Fibroblast of skin of right biceps (primary cell): Measurements from ENCODE around the gene TRIM42.
A peak's percentile ranks its signal among the peaks of the same experiment; 100 is the strongest.

ENCODE experiments used
- DNase-seq: peaks from one replicate; pipeline ENCODE4 v3.0.0-alpha.2; 2013

TRIM42 gene

DNA sequence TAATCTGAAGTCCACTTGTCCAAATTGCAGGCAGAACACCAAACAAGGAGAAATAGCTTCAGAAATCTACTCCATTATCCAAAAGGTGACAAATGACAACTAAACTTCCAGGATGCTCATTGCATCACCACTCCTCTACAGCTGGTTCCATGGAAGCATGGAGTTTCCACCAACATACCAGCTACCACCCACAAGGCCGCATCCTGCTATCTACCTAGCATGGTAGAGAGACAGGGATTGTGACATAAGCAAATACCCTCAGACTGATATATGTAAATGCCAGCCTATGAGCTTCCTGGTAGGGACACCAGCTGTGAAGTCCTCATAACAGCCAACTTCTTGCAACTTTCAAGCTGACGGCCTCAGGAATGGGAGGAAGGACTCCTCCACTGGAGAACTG is at the start of gene TRIM42:
TRIM42 (plus strand) TSS at position 301 of the 400 bp plus-strand sequence. CDS start 166 bp downstream, outside the sequence.
- no peak for DNase-seq

DNA sequence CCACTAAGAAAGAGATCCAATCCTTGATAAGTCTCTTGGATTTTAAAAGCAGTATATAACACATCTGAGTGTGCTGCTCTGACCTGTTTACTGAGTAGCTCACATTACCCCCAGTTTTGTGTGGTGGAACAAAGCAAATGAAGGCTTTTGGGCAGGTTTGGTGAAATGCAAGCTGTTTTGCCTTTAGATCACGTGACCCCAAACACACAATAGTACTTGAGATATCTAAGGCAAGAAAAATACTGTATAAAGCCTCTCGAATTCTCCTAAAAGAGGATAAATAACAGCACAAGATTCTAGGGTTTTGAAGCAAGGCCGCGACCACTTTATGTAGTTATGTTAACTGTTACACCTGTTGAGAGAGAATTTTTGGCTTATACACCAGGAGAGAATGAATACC is 49.3 kb upstream of the TRIM42 start:
- DNase-seq = no peak

DNA sequence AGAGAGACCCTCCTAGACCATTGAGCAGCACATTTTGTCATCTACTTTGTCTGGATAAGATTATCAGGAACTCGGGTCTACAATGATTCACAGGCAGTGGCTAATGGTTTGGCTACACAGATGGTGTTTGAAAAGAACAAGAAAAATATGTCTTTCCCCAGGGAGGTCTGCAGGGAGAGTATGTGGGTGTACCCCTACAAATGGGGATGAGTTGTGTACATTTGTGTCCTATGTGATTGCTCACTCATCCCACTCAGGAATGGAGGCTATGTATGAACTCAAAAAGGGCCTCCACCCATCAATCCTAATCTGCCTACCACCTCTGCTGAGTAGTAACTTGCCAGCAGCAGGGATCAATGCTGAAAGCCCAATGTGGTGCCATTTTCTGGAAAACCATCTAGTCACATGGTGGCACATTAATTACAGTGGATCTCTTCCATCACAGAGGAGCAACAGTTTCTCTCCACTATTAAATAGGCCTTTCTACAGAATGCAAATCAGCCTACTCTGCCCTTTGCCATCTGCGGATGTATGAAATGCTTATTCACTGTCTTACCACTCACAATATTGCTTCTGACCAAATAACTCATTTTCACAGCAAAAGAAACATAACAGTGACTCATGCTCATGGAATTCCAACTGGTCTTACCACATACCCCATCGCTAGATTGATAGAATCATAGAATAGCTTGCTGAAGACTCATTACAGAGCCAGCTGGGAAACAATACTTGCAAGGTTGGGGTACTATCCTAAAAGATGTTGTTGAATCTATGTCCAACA is 48.3 kb upstream of the TRIM42 start:
- peak; percentile 86 for DNase-seq

DNA sequence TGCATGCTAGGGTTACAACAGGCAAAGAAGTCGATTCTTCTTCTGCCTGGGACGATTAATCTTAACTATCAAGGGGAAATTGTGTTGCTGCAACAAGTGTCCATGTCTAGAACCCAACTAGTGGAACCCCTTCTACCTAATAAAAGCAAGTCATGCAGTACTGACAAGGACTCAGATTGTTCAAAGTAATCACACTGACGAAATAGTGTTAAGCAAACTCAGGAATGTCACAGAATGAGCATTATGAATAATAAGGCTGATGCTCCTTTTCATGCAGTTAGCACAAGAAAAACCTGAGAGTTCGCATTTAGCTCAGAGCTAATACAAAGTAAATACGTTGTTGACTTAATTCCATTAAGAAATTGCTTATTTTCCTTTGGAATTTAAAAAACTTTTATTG is 47.5 kb upstream of the TRIM42 start:
- no peak for DNase-seq

DNA sequence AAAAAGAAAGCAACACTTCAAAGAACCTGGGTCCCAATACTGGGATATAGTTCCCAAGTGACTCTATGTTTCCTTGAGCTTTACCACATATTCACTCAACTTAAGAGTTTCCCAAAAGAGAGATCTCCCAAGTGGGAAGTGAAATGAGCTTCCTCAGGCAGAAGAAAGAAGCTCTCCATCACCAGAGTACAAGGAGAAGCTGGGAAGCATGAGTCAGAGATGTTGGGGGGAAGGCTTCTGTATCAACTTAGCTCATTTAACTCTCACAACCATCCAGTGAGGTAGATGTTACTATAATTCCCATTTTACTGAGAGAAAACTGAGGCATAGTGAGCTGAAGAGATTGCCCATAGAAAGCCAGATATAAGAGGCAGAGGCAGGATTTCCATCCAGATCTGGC is 47.0 kb upstream of the TRIM42 start:
- peak; percentile 21 for DNase-seq

DNA sequence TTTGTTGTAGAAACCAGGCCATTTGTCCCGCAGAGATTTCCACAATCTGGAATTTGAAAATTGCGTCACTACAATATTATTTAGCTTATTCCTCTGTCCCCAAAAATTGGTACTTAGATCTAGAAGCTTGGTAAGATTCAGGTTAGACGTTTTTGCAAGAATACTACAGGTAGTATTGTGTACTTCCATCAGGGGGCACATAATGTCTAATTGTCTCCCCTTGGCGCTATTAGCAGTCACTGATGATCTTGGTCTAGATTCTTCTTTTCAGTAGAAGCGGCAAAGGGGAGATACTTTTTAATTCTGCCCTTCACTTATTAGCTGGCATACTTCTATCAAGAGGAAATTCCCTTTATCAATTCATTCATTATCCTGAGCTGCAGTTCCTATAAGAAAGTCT is 42.6 kb upstream of the TRIM42 start:
- DNase-seq = no peak

DNA sequence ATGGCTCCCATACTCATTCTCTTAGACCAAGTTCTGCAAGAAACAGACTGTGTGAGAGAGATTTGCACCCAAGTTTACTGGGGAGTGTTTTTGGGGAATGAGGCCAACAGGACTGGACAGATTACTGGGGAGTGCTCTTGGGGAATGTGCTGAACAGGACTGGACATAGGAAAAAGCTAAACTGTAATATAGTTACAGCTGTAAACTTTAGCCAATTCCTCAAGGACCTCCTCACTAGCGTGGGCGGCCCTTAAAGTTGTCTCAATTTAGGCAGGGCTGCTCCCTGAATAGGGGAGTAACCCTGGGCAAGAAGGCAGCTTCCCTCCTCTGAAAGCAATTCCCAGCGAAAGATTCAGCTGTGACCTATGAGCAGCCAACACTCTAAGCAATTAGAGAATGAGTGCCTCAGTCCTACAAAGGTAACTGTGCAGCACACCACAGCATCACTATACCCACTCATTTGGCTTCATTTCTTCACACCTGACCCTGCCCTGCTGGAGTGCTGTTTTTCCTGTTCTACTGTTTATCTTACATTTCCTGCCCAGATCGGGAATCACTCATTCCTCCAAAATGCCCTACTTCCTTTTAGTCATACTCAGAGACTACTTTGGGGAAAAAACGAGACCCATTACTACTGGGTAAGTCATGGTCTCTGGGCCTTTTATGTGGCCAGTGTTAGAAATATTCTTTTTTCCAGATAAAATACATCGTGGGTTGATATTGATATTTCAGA is 41.3 kb upstream of the TRIM42 start:
- no peak for DNase-seq

DNA sequence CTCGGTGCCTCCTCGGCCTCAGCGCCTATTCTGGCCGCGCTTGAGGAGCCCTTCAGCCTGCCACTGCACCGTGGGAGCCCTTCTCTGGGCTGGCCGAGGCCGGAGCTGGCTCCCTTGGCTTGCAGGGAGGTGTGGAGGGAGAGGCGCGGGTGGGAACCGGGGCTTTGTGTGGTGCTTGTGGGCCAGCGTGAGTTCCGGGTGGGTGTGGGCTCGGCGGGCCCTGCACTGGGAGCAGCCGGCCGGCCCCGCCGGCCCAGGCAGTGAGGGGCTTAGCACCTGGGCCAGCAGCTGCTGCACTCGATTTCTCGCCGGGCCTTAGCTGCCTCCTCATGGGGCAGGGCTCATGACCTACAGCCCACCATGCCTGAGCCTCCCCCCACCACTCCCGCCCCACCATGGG is 26.6 kb upstream of the TRIM42 start:
- DNase-seq = no peak

DNA sequence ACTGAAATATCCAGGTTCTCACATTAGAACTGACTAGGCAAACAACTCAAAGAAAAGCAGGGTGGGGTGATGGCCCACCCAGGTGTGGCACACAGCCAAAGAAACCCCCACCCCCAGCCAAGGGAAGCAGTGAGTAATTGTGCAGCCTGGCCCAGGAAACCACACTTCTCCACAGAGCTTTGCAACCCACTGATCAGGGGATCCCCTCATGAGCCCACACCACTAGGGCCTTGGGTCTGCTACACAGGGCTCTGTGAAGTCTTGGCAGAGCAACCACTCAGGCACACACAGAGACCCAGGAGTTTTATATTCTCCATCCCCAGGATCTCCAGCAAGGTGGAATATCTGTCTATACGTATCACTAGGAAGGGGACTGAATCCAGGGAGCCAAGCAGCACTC is 22.2 kb upstream of the TRIM42 start:
- no peak for DNase-seq

DNA sequence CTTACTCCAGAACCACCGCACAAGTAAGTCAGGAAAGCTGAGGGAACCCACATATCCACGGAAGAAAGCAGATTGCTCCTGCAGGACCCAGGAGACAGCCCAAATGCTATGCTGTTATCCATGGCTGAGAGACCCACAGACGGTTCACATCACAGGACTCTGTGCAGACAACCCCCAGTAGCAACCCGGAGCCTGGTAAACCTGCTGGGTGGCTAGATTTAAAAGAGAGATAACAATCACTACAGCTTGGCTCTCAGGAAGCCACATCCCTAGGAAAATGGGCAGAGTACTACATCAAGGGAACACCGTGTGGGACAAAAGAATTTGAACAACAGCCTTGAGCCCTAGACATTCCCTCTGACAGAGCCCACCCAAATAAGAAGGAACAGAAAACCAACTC is 13.8 kb upstream of the TRIM42 start:
- no peak for DNase-seq

DNA sequence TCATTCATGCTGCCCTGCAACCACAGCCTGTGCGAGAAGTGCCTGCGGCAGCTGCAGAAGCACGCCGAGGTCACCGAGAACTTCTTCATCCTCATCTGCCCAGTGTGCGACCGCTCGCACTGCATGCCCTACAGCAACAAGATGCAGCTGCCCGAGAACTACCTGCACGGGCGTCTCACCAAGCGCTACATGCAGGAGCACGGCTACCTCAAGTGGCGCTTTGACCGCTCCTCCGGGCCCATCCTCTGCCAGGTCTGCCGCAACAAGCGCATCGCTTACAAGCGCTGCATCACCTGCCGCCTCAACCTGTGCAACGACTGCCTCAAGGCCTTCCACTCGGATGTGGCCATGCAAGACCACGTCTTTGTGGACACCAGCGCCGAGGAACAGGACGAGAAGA is 4.7 kb downstream of the TRIM42 start:
- no peak for DNase-seq

DNA sequence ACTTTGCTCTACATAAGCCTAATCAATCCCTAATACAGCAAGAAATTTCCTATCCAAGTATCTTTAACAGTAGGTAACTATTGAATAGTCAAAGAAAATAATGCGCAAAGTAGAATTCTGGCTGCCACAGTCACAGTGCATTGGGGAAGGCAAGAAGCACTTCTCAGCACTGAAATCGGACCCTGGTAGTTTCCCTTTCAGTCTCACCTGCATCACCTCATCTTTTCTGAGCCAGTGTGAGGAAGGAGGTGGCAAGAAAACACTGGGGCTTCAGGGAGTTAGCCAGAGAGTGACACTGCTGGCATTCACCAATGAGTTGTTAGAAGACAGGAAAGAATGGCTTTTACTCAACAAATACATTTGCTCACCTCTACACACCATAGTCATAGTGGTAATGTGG is 8.3 kb downstream of the TRIM42 start:
- DNase-seq = no peak

DNA sequence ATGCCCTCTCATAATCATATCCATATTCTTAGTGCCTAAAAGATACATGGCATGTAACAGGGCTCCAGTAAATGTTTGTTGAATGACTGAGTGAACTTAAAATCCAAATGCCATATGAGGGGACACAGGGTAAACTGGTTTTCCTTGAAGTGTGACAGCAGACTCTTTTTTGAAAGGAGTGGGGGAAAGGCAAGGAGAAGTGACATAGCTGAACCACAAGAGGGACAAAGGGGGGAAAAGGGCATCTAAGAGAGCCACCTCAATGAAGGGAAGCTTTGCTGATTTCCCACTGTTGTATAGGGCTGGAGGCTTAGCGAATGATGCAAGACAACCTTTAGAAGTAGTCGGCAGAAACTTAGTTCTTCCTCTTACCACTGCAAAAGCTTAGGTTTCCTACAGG is 9.1 kb downstream of the TRIM42 start:
- no peak for DNase-seq

DNA sequence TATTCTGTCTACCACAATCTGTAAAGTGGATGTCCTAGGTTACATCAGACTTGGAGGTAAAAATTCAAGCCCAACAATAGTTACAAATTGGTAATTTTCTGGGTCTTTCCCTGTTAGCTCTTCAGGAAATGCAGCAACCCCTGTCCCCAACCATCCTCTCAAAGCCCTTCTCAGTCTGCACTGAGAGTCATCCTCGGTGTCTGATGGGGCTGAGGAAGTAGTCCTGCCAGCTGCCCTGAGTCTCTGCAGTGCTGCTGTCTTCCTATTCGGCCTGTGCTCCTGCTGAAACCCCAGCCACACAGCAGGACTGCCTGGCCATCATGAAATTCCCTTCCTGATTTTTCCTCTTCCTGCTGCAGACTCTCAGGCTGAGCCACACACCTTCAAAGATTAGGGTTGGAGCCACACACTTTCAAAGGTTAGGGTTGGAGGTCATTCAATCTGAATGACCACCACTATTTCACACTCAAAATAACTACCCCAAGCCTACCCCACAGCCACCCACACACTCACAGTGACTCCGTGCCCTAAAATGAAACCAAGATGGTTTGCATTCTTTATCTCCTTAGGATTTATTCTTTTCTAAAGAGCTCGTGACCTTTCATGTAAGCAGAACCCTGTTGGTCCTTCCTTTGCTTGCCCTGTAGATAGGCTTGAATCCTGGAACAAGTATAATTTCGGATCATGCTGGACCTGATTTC is 17.6 kb downstream of the TRIM42 start:
- DNase-seq = no peak

DNA sequence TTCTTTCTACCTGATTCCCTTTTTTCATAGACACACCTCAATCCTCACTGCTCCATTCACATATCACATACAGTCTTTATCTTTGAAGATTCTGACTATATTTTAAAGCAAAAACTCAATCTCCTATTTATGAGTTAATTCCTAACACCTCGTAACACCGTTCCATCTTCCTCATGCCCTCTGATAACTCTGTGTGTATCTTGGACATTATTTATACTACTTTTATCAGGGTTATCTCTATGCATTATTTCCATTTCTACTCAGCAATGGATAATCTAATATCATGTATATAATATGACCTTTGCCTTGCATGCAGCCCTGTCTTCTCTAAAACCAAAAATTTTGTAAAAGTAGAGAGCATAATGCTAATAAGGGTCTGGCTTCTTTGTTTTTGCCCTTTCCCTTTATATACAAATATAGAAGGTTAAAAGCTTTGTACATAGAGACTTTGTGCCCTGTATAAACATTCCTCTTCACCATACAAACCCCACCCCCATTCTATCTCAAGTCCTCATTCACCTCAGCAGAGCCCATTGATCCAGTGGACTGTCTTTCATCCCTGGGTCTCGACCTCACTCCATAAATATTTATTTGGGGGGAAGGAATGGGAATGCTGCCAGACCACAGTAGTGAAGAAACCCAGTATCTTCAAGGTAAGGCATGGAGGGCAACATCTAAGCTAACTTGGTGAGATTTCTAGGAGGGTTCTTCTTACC is 21.8 kb downstream of the TRIM42 start:
- DNase-seq = no peak

DNA sequence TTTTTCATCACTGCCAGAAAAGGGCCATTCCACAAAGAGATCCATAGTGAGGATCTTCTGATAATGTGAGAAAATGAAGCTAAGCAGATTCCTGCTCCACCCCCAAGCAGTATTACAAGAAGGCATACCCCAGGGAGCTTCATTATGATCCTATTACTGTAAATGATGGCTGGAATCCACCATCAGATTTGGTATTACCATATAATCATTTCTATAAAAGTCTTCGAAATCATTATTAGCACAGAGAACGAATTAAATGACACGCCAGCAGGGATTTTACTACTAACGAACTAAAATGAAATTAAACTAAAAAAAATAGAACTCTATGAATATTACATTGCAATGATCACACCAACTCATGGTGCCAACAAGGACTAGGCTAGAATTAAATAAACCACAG is 24.4 kb downstream of the TRIM42 start:
- DNase-seq = no peak

DNA sequence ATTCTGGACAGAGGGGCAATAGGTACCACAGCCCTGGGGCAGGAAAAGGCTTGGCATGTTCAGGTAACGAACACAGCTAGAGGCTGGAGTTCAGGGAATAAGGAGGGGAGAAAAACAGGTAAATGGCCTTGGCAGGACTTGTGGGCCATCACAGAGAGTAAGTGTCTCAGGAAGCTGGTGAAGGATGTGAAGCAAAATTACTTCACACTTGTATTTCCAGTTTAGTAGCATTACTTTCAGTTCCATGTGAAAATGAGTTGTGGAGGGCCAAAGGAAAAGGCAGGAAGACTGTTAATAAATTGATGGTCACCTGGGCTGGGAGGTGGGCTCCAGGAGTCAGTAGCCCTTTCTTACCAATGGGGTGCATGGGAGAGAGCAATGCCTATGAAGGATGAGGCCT is 25.6 kb downstream of the TRIM42 start:
- DNase-seq = no peak

DNA sequence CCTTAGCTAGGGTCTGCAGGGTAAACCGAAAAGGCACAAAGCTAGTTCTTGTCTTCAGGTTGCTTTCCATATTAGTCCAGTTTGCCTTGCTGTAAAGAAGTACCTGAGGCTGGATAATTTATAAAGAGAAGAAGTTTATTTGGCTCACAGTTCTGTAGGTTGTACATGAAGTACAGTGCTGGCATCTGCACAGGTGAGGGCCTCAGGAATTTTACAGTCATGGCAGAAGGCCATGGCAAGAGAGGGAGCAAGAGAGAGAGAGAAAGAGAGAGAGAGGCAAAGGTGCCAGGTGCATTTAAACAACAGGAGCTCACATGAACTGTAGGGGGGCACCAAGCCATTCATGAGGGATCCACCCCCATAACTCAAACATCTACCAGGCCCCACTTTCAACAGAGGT is 26.9 kb downstream of the TRIM42 start:
- no peak for DNase-seq

DNA sequence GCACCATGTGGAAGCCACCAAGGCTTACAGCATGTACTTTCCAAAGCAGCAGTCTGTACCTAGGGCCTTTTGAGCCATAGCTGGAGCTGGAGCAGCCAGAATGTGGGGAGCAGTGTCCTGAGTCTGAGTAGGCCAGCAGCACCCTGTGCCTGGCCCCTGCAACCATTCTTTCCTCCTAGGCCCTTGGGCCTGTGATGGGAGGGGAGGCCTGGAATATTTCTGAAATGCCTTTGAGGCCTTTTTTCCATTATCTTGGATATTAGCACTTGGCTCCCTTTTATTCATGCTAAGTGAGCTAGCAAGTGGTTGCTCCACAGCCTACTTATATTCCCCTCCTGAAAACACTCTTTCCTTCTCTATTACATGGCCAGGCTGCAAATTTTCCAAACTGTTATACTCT is 28.1 kb downstream of the TRIM42 start:
- DNase-seq = no peak

DNA sequence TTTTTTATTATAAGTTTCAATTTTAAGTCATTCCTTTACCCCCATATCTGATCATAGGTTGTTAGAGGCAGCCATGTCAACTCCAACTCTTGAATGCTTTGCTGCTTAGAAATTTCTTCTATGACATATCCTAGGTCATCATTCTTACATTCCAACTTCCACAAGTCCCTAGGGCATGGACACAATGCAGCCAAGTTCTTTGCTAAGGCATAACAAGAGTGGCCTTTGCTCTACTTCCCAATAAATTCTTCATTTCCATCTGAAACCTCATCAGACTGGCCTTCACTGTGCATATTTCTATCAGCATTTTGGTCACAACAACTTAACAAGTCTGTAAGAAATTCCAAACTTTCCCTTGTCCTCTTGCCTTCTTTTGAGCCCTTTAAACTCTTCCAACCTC is 28.5 kb downstream of the TRIM42 start:
- DNase-seq = no peak

DNA sequence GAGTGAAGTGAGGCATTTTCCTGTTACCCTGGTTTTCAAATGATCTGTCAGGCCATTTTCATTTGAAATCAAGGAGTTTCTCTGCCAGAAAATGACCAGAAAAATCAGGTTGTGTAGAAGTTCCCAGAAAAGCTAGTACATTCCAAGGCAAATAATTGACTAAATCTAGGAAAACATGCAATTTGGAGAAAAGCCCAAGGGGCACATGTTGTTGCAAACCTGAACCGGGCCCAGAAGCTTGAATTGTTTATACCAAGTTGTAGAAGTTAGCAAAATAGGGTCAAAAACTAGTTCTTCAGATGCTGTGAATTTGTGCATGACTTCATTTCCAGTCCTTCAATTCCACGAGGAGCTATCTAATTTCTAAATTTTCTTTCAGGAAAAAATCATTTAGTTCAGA is 31.0 kb downstream of the TRIM42 start:
- no peak for DNase-seq

DNA sequence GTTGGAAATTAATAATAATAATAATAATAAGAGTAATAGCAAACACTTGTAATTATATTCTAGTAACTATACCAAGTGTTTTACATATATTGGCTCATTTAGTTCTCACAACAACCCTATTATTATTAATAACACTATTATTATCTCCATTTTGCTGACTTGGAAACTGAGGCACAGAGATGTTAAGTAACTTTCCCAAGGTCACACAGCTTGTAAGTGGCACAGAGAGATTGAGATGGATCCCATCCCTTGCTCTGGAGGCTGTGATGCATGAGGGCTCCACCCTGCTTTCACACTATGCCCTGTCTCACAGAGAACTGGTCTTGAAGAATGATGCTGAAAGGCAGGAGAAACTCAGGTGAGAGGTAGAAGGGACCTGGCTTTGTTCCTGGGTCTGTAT is 31.9 kb downstream of the TRIM42 start:
- DNase-seq = no peak

DNA sequence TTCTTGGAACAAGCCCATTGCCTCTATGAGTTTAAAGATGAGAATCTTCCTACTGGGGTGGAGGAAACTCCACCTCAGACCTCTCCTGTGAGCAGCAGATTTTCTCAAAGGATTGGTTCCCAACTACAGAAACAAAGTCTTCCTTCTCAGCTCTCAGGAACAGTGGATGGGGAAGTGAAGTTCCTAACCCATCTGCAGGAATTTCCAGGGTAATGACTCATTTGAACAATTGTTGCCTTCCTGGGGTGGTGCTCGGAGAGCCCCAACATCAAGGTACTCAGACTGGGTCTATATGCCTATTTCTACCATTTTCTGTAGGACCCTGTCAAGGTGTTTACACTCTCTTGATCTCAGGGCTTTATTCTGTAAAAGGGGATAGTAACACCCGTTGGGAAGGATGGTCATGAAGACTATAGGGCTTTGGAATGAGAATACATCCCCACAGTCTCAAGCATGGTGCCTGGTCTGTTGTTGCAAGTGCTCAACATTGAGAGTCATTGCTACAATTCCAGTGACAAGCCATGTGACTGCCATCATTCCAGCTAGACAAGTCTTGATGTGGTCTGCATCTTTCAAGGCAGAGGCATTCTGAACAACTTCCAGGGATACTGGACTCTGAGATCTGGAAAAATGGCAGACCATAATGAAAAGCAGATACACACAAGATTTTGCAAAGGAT is 33.0 kb downstream of the TRIM42 start:
- no peak for DNase-seq
